H1 (cell line): Measurements from ENCODE around the gene GRIFIN. TPM values are rescaled to one million over a fixed set of nuclear protein-coding genes. Genes with fewer than 3 reads are reported as not detected.

ENCODE experiments used
- CTCF ChIA-PET: fragments of 300-600 bp; sonication (Branson Sonifier 250); formaldehyde crosslinking; loops from one replicate; lab custom pipeline; 2021; ENCODE audit not compliant: partially characterized antibody; lab: Charles Lee
- POLR2A ChIA-PET: fragments of 300-600 bp; sonication (Branson Sonifier 250); formaldehyde crosslinking; loops from one replicate; lab custom pipeline; 2021; ENCODE audit warnings: inconsistent platforms; ENCODE audit not compliant: partially characterized antibody; lab: Charles Lee
- DNase-seq, 2 experiments: peaks; one replicate each; pipeline versions ENCODE4 v3.0.0 to v3.0.0-alpha.2; 2010 to 2022; ENCODE audit warnings: low spot score in 2 of 2, low read depth in 1 of 2, mixed read lengths in 1 of 2
- FAIRE-seq: peaks from 2 replicates; lab custom pipeline; 2011; peaks lifted over from hg19 to GRCh38; lab: Jason Lieb, UNC
- H2AFZ ChIP-seq: 2 replicates; pipeline ENCODE4 v1.8.1; 2012; ENCODE audit warnings: low read length, inconsistent platforms
- H2AK5ac ChIP-seq: 2 replicates; pipeline ENCODE4 v1.6.1; 2013; ENCODE audit warnings: low read depth, low read length
- H2BK120ac ChIP-seq: replicated peaks from 2 replicates; pipeline ENCODE3; 2013; ENCODE audit warnings: low read depth, low read length, inconsistent platforms
- H2BK12ac ChIP-seq: 2 replicates; pipeline ENCODE4 v1.6.1; 2013; ENCODE audit warnings: low read depth, low read length
- H2BK15ac ChIP-seq: 2 replicates; pipeline ENCODE4 v1.6.1; 2013; ENCODE audit warnings: low read length
- H2BK20ac ChIP-seq: 2 replicates; pipeline ENCODE4 v1.6.1; 2013; ENCODE audit warnings: low read length
- H2BK5ac ChIP-seq: 2 replicates; pipeline ENCODE4 v1.6.1; 2013; ENCODE audit warnings: low read depth, low read length
- H3K14ac ChIP-seq: 2 replicates; pipeline ENCODE4 v1.6.1; 2013; ENCODE audit warnings: inconsistent platforms; ENCODE audit not compliant: insufficient read length
- H3K18ac ChIP-seq: 2 replicates; pipeline ENCODE4 v1.6.1; 2013; ENCODE audit warnings: low read length; ENCODE audit errors: extremely low read depth
- H3K23ac ChIP-seq: 2 replicates; pipeline ENCODE4 v1.6.1; 2013; ENCODE audit warnings: inconsistent platforms; ENCODE audit not compliant: insufficient read length
- H3K23me2 ChIP-seq: 2 replicates; pipeline ENCODE4 v1.6.1; 2013; ENCODE audit warnings: low read depth, low read length
- H3K27ac ChIP-seq: 2 replicates; pipeline ENCODE4 v1.6.1; 2011; ENCODE audit warnings: low read depth, low read length, inconsistent platforms
- H3K27me3 ChIP-seq, 4 experiments: replicated peaks in 1 of 4; 1 replicate in 1 of 4; 2 replicates in 3 of 4; pipeline versions ENCODE4 v1.6.1 to v1.8.1; 2011 to 2013; ENCODE audit warnings: low read length in 3 of 4, mild to moderate bottlenecking in 3 of 4, inconsistent platforms in 2 of 4, mixed read lengths in 2 of 4, moderate library complexity in 1 of 4; ENCODE audit not compliant: control insufficient read depth in 3 of 4, insufficient read depth in 3 of 4; ENCODE audit errors: extremely low read depth in 1 of 4
- H3K36me3 ChIP-seq, 4 experiments: 2 replicates each; pipeline versions ENCODE4 v1.6.1 to v1.8.1; 2011 to 2013; ENCODE audit warnings: mild to moderate bottlenecking in 4 of 4, low read length in 3 of 4, moderate library complexity in 2 of 4, control low read depth in 1 of 4, inconsistent platforms in 1 of 4; ENCODE audit not compliant: insufficient read depth in 4 of 4, control insufficient read depth in 2 of 4
- H3K4ac ChIP-seq: replicated peaks from 2 replicates; pipeline ENCODE3; 2013; ENCODE audit warnings: low read length, low read depth, mixed read lengths, inconsistent platforms; ENCODE audit not compliant: insufficient read length
- H3K4me1 ChIP-seq, 4 experiments: replicated peaks in 1 of 4; 1 replicate in 1 of 4; 2 replicates in 3 of 4; pipeline versions ENCODE4 v1.6.1 to v1.8.1; 2011 to 2013; ENCODE audit warnings: low read length in 3 of 4, inconsistent platforms in 2 of 4, mixed read lengths in 1 of 4; ENCODE audit not compliant: insufficient read depth in 4 of 4, control insufficient read depth in 3 of 4
- H3K4me2 ChIP-seq, 2 experiments: 2 replicates each; pipeline versions ENCODE4 v1.6.1 to v1.8.1; 2011 to 2013; ENCODE audit warnings: low read depth in 2 of 2, low read length in 2 of 2, control low read depth in 1 of 2, inconsistent platforms in 1 of 2, mild to moderate bottlenecking in 1 of 2; ENCODE audit not compliant: insufficient read depth in 1 of 2
- H3K4me3 ChIP-seq, 4 experiments: fragments of 200-600, 300-600 bp in 1 of 4; sonication (generic), shearing (Covaris generic), sonication (Bioruptor Twin) in 1 of 4; 2 replicates each; pipeline versions ENCODE4 v1.5.1 to v1.8.1; 2011 to 2016; ENCODE audit warnings: low read length in 4 of 4, low read depth in 3 of 4, control low read depth in 2 of 4, inconsistent platforms in 2 of 4, mild to moderate bottlenecking in 2 of 4, mixed read lengths in 1 of 4, moderate library complexity in 1 of 4; ENCODE audit not compliant: insufficient read depth in 2 of 4; ENCODE audit errors: extremely low read depth in 1 of 4
- H3K56ac ChIP-seq: replicated peaks from 2 replicates; pipeline ENCODE3; 2013; ENCODE audit warnings: low read depth, mild to moderate bottlenecking, mixed read lengths, low read length, inconsistent platforms; ENCODE audit not compliant: insufficient read length
- H3K79me1 ChIP-seq: 2 replicates; pipeline ENCODE4 v1.6.1; 2013; ENCODE audit warnings: low read depth, low read length, control low read depth
- H3K79me2 ChIP-seq, 2 experiments: 2 replicates each; pipeline versions ENCODE4 v1.6.1 to v1.8.1; 2012 to 2013; ENCODE audit warnings: low read length in 2 of 2, mild to moderate bottlenecking in 2 of 2, inconsistent platforms in 1 of 2; ENCODE audit not compliant: insufficient read depth in 2 of 2, control insufficient read depth in 1 of 2
- H3K9ac ChIP-seq, 4 experiments: replicated peaks in 1 of 4; 1 replicate in 1 of 4; 2 replicates in 3 of 4; pipeline versions ENCODE4 v1.6.1 to v1.8.1; 2011 to 2013; ENCODE audit warnings: low read depth in 3 of 4, low read length in 3 of 4, control low read depth in 2 of 4, mild to moderate bottlenecking in 2 of 4, moderate library complexity in 2 of 4, inconsistent platforms in 1 of 4; ENCODE audit errors: extremely low read depth in 1 of 4
- H3K9me3 ChIP-seq, 2 experiments: 2 replicates each; pipeline versions ENCODE4 v1.6.1 to v1.8.1; 2012 to 2013; ENCODE audit warnings: mild to moderate bottlenecking in 2 of 2, moderate library complexity in 2 of 2, control low read depth in 1 of 2, inconsistent platforms in 1 of 2, low read depth in 1 of 2, low read length in 1 of 2, mixed read lengths in 1 of 2; ENCODE audit not compliant: insufficient read depth in 2 of 2
- H4K20me1 ChIP-seq, 2 experiments: replicated peaks in 1 of 2; 2 replicates each; pipeline versions ENCODE3 to v1.8.1; 2011 to 2013; ENCODE audit warnings: inconsistent platforms in 2 of 2, low read length in 2 of 2, mild to moderate bottlenecking in 1 of 2; ENCODE audit not compliant: insufficient read depth in 2 of 2, control insufficient read depth in 1 of 2
- H4K5ac ChIP-seq: 2 replicates; pipeline ENCODE4 v1.6.1; 2013; ENCODE audit warnings: low read length, low read depth, mixed read lengths, inconsistent platforms; ENCODE audit not compliant: insufficient read length
- H4K8ac ChIP-seq: 2 replicates; pipeline ENCODE4 v1.8.0; 2013; ENCODE audit warnings: mild to moderate bottlenecking, moderate library complexity, low read length, inconsistent platforms; ENCODE audit not compliant: insufficient read depth; ENCODE audit errors: extremely low read depth
- H4K91ac ChIP-seq: replicated peaks from 2 replicates; pipeline ENCODE3; 2013; ENCODE audit warnings: low read length, mixed read lengths, inconsistent platforms; ENCODE audit not compliant: insufficient read length
- CHD2 ChIP-seq: IDR thresholded peaks from 2 replicates; pipeline ENCODE4 v1.6.1; 2012; ENCODE audit warnings: low read length, improper control_type of control experiment
- CTBP2 ChIP-seq: IDR thresholded peaks from 2 replicates; pipeline ENCODE4 v1.7.0; 2011; ENCODE audit warnings: borderline replicate concordance, mild to moderate bottlenecking, moderate library complexity, mixed read lengths, low read length; ENCODE audit not compliant: insufficient read depth, insufficient read length
- GABPA ChIP-seq: IDR thresholded peaks from 2 replicates; pipeline ENCODE4 v1.6.1; 2011; ENCODE audit warnings: mild to moderate bottlenecking, low read length, moderate library complexity, borderline replicate concordance; ENCODE audit not compliant: insufficient read depth
- KDM1A ChIP-seq: fragments of 200-600, 300-600 bp; sonication (generic); IDR thresholded peaks from 2 replicates; pipeline ENCODE4 v1.7.1; 2016; ENCODE audit warnings: mild to moderate bottlenecking, low read length, borderline replicate concordance
- PHF8 ChIP-seq: fragments of 200-600 bp; sonication (generic); conservative IDR thresholded peaks from 2 replicates; pipeline ENCODE4 v1.7.1; 2012; ENCODE audit warnings: low read depth, mild to moderate bottlenecking, inconsistent platforms, low read length, moderate library complexity
- RNF2 ChIP-seq: fragments of 200-900, 300-1000 bp; sonication (generic); IDR thresholded peaks from 2 replicates; pipeline ENCODE4 v1.7.1; 2016; ENCODE audit warnings: borderline replicate concordance, low read depth, mild to moderate bottlenecking, antibody characterized with exemption, low read length; ENCODE audit not compliant: poor library complexity, severe bottlenecking; ENCODE audit errors: missing control alignments
- SIRT6 ChIP-seq: IDR thresholded peaks from one replicate; pipeline ENCODE4 v1.7.1; 2012; ENCODE audit warnings: low read length, inconsistent platforms
- WGBS, 2 experiments: shearing (Covaris generic) in 1 of 2; methylation state at CpG; one replicate each; pipeline versions ENCODE4 v1.1.6 to v1.1.7; 2013 to 2015; ENCODE audit warnings: low lambda C conversion rate in 2 of 2, mixed read lengths in 2 of 2, inconsistent platforms in 1 of 2, low coverage in 1 of 2, missing lambda C conversion rate in 1 of 2; ENCODE audit not compliant: insufficient replicate concordance in 2 of 2, insufficient coverage in 1 of 2, insufficient read length in 1 of 2; ENCODE audit errors: extremely low coverage in 1 of 2, missing lambda C conversion rate in 1 of 2; 5-methylcytosine and 5-hydroxymethylcytosine counted together
- polyA plus RNA-seq, 7 experiments: library from polyadenylated mRNA; depleted of rRNA in 3 of 7; stranded (reverse) in 5 of 7; unstranded in 2 of 7; fragments of >200 nt in 5 of 7; fragments of 200-250 nt in 2 of 7; gene quantifications; 1 replicate in 5 of 7; 2 replicates in 1 of 7; 4 replicates in 1 of 7; pipeline versions ENCODE4 v1.2.1 to v1.2.3, GENCODE V29; 2011 to 2013; ENCODE audit warnings: missing spikeins in 2 of 7, mixed read lengths in 2 of 7
- total RNA-seq: library from RNA; stranded (reverse); fragmentation: NEBNext Ultra II Directional; extraction: Animal tissue kit (Norgen Biotek cat#: 25700); gene quantifications from 2 replicates; pipeline ENCODE4 v1.2.1, GENCODE V29; 2021

Gene GRIFIN
- total and polyA plus RNA-seq, 2 of the 8 experiments (the other 6 are each of a cell fraction or from before 2014, with no cell fraction given), result not detected

DNA sequence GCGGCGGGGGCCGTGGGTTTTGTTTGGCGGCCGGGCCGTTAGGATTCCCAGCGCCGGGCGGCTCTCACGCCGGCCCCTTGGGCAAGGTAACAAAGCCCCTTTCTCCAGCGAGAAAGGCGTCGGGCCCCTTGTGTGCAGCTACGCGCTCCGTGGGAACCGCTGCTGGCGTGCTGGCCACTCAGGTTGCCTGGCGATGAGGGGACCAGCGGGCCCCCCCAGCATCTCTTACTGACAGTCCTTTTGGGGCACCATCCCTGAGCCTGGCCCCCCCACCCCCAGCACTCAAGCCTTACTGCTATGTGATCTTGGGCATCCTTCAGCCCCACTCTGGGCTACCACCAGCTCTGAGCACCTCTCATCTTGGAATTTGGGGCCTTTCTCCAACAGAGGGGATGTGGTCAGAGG is 45.1 kb upstream of the GRIFIN start:
- Histone ChIP-seq H2BK120ac (no peak overlapping the region), H3K4me2 (peak overlapping the region; percentile 85 to 88), H3K14ac (no peak overlapping the region), H3K23ac (no peak overlapping the region), H3K36me3 (peaks cover 0 to 13% (median 6%) of the 10 kb centered on the region in 4 experiments; a peak in 5 of 8 replicates), H3K4me3 (peak overlapping the region; percentile 4 to 73 (median 34); a peak in 6 of 8 replicates), H3K56ac (no peak overlapping the region), H2AK5ac (no peak overlapping the region; the same call in 1 of the 2 replicates), H3K23me2 (peaks cover 21% of the 10 kb centered on the region), H2BK12ac (0 out of 2 replicates have a peak overlapping the region, but pooled peaks have one; percentile 43), H3K9me3 (no peaks in the 10 kb centered on the region), H3K9ac (no peak overlapping the region), H2AFZ (no peak overlapping the region), H3K79me1 (no peaks in the 10 kb centered on the region; the same call in 1 of the 2 replicates), H4K8ac (no peak overlapping the region), H3K79me2 (peaks cover 0 to 20% of the 10 kb centered on the region in 2 experiments; a peak in 3 of 4 replicates), H2BK5ac (0 out of 2 replicates have a peak overlapping the region, but pooled peaks have one; percentile 99), H3K4ac (no peak overlapping the region), H2BK20ac (no peak overlapping the region), H3K27me3 (peaks cover 0 to 22% (median 12%) of the 10 kb centered on the region in 4 experiments; a peak in 6 of 7 replicates), H3K4me1 (peaks cover 3 to 69% (median 59%) of the 10 kb centered on the region in 4 experiments), H3K27ac (no peak overlapping the region), H3K18ac (peak overlapping the region; percentile 71; the same call in 1 of the 2 replicates), H4K20me1 (peaks cover 14 to 27% of the 10 kb centered on the region in 2 experiments), H4K5ac (no peak overlapping the region), H4K91ac (no peak overlapping the region), H2BK15ac (peak overlapping the region; percentile 46; the same call in 1 of the 2 replicates)
- no peak for DNase-seq
- ChIA-PET CTCF (interaction anchor here (1.2 kb wide), 1 partner anchor 37 kb away, joined by 3 read pairs; no protein-coding TSS in a partner anchor), POLR2A (interaction anchor here (0.6 to 1.7 kb wide), 4 partner anchors 21 to 128 kb away, joined by 3 to 4 read pairs (median 4); no protein-coding TSS in a partner anchor)
- WGBS, 2 experiments, result 44% methylated on average over 5 of the region's 21 CpGs; no CpG with 5 or more reads in 1 of the 2 experiments
- no peak for FAIRE-seq
- no peak for TF ChIP-seq CHD2
- no peak for TF ChIP-seq KDM1A
- TF ChIP-seq CTBP2, result no peak
- no peak for TF ChIP-seq SIRT6
- TF ChIP-seq GABPA, result no peak
- TF ChIP-seq PHF8, result no peak
- TF ChIP-seq RNF2, result no peak
